ENCODE results near the gene CXorf49. TPM values are rescaled to one million over a fixed set of nuclear protein-coding genes. Genes with fewer than 3 reads are reported as not detected.
"Not testable (repeated sequence)": the region's sequence is repeated elsewhere in the genome, so short reads cannot be mapped to it uniquely, and the experiment has no call there.

Gene CXorf49
- total RNA-seq, 1 experiment from 2014 or later: not detected

DNA sequence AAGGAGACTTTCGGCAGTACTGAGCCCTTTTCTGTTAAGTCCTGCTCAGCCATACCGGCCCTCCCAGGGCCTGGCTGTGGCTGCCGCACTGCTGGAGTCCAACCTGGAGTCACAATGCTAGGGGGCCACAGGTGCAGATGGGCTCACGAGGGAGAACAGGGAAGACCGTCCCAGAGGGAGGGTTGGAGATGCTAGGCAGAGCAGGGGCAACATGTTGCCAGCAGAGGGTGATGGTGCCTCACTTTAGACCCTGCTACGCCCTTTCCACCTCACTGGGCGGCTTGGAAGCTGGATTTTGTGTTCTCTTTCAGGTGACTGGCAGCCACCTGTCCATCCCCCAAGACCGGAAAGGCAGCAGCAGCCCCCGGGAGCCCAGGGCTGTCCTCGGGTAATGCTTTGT, 48.1 kb downstream of the CXorf49 start:
- not testable (repeated sequence) for H3K23ac ChIP-seq (ENCODE audit: insufficient read length, low read depth, low read length); H3K27ac Mint-ChIP-seq; H3K4me3 Mint-ChIP-seq; H2BK20ac ChIP-seq (ENCODE audit: low read depth, low read length, poor library complexity, severe bottlenecking); H2AFZ ChIP-seq (ENCODE audit: low read length); H3K18ac ChIP-seq (ENCODE audit: insufficient read length, low read depth, low read length); H3K4me2 ChIP-seq (ENCODE audit: insufficient read depth, insufficient read length, low read length); H3K14ac ChIP-seq (ENCODE audit: insufficient read depth, low read length); H3K9ac ChIP-seq (ENCODE audit: extremely low read depth, insufficient read length, low read length); H3K23me2 ChIP-seq (ENCODE audit: insufficient read length, low read depth, low read length, poor library complexity, severe bottlenecking); H4K8ac ChIP-seq (replicated peaks; ENCODE audit: insufficient read length, low read depth, low read length); H3K27me3 Mint-ChIP-seq (ENCODE audit: low read depth); H3K4me1 Mint-ChIP-seq; H3K4me1 ChIP-seq (ENCODE audit: insufficient read depth, low read length); H3K27ac ChIP-seq (ENCODE audit: insufficient read length, low read depth, low read length); H4K5ac ChIP-seq (ENCODE audit: insufficient read length, low read depth, low read length); H3T11ph ChIP-seq (ENCODE audit: low read length); H4K91ac ChIP-seq (ENCODE audit: insufficient read length, low read depth, low read length); H4K20me1 ChIP-seq (ENCODE audit: control insufficient read depth, insufficient read depth, insufficient read length); H3K79me1 ChIP-seq (ENCODE audit: insufficient read depth, low read depth, low read length, poor library complexity, severe bottlenecking); H2AK5ac ChIP-seq (ENCODE audit: insufficient read length, low read length); H3K79me2 ChIP-seq (ENCODE audit: insufficient read depth, low read length); H3K27me3 ChIP-seq (ENCODE audit: insufficient read depth, low read length); H2BK5ac ChIP-seq (ENCODE audit: insufficient read length, low read length); H2BK12ac ChIP-seq (ENCODE audit: insufficient read length, low read depth, low read length); H3K56ac ChIP-seq (ENCODE audit: insufficient read length, low read depth, low read length); H2BK15ac ChIP-seq (ENCODE audit: low read depth, low read length); H3K4ac ChIP-seq (ENCODE audit: low read depth, low read length); H2BK120ac ChIP-seq (ENCODE audit: low read depth, low read length, poor library complexity, severe bottlenecking)
- TF ChIP-seq, protein P1, sequence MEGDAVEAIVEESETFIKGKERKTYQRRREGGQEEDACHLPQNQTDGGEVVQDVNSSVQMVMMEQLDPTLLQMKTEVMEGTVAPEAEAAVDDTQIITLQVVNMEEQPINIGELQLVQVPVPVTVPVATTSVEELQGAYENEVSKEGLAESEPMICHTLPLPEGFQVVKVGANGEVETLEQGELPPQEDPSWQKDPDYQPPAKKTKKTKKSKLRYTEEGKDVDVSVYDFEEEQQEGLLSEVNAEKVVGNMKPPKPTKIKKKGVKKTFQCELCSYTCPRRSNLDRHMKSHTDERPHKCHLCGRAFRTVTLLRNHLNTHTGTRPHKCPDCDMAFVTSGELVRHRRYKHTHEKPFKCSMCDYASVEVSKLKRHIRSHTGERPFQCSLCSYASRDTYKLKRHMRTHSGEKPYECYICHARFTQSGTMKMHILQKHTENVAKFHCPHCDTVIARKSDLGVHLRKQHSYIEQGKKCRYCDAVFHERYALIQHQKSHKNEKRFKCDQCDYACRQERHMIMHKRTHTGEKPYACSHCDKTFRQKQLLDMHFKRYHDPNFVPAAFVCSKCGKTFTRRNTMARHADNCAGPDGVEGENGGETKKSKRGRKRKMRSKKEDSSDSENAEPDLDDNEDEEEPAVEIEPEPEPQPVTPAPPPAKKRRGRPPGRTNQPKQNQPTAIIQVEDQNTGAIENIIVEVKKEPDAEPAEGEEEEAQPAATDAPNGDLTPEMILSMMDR (conservative IDR thresholded peaks at IDR 0.05): peak; percentile 66
- H3K9me3 Mint-ChIP-seq: peaks cover 70 to 84% of the 10 kb centered on the region in 2 experiments
- peaks cover 4 to 12% (median 10%) of the 10 kb centered on the region in 3 experiments; a peak in 4 of 7 replicates for H3K36me3 Mint-ChIP-seq (ENCODE audit: insufficient read depth in 1 of 3, low read depth in 3 of 3)
- peak; percentile 66 for DNase-seq
- no CpG with 5 or more reads among the region's 10 CpGs for WGBS (ENCODE audit: extremely low coverage, insufficient read length, low lambda C conversion rate)
- peaks cover 36% of the 10 kb centered on the region for H3K9me3 ChIP-seq (ENCODE audit: control insufficient read depth, low read depth, low read length)

Measured in H9 (cell line).